GM12872 (cell line): Measurements from ENCODE around the gene GPR37L1.

Experiments
- TF ChIP-seq, protein P1 (sequence below): IDR thresholded peaks from 3 replicates; pipeline ENCODE4 v1.5.1; 2011; ENCODE audit warnings: low read depth, mild to moderate bottlenecking, low read length, moderate library complexity; ENCODE audit not compliant: insufficient read depth

Gene GPR37L1

GRCh38 chr1:202112859-202113689 lies 9.6 kb upstream of the GPR37L1 start:
- TF ChIP-seq, protein P1, sequence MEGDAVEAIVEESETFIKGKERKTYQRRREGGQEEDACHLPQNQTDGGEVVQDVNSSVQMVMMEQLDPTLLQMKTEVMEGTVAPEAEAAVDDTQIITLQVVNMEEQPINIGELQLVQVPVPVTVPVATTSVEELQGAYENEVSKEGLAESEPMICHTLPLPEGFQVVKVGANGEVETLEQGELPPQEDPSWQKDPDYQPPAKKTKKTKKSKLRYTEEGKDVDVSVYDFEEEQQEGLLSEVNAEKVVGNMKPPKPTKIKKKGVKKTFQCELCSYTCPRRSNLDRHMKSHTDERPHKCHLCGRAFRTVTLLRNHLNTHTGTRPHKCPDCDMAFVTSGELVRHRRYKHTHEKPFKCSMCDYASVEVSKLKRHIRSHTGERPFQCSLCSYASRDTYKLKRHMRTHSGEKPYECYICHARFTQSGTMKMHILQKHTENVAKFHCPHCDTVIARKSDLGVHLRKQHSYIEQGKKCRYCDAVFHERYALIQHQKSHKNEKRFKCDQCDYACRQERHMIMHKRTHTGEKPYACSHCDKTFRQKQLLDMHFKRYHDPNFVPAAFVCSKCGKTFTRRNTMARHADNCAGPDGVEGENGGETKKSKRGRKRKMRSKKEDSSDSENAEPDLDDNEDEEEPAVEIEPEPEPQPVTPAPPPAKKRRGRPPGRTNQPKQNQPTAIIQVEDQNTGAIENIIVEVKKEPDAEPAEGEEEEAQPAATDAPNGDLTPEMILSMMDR = no peak

- TF ChIP-seq, protein P1 = no peak
Measured at GRCh38 chr1:202113690-202114300, 8.9 kb upstream of the GPR37L1 start.

DNA sequence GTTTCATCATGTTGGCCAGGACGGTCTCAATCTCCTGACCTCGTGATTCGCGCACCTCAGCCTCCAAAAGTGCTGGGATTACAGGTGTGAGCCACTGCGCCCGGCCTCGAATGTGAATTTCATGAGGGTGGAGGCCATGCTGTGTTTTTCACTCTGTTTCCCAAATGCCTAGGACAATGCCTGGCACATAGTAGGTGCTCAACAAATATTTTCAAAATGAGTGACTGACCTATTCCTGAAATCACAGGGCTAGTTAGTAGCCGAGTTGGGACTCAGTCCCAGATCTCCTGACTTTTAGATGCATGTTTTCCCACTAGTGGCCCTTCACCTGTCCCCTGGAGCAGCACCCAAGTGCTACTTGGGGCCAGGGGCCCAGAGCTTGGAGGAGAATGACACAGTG lies 6.4 kb upstream of the GPR37L1 start:
- TF ChIP-seq, protein P1 = no peak

DNA sequence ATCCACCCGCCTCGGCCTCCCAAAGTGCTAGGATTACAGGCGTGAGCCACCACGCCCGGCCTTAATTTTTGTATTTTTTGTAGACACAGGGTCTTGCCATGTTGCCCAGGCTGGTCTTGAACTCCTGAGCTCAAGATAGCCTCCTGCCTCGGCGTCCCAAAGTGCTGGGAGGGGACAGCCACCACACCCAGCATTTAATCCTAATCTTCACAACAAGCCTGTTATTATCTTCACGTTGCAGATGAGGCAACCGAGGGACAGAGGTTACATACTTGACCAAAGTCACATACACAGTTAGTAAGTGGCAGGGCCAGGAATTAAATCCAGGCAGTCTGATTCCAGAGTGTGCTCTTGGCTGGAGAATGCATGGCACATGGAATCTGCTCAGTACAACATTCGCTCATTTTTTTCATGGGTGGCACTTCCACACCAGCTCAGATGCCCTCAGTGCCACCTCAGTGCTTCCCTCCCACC lies 4.8 kb upstream of the GPR37L1 start:
- TF ChIP-seq, protein P1 = no peak

GRCh38 chr1:202121006-202121405 lies 1.7 kb upstream of the GPR37L1 start:
- TF ChIP-seq, protein P1 = no peak

- TF ChIP-seq, protein P1 = no peak
Measured at GRCh38 chr1:202123336-202123813, 658 bp downstream of the GPR37L1 start.

DNA sequence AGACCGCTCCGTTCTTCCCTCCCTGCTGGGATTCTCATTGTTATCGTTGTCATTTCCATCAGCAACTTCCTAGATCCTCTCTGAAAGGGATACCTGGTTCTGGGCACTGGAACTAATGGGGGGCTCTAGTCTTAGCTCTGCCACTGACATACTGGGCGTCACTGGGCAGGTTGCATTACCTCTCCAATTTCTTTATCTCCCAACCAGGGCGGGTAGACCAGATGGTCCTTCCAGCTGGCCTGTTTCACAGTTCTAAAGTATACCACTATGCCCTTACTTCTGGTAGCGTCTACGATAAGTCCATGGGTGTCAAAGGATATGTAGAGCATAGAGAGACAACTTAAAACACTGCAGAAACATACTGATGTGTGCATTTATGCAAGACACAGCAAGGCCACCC lies 1.4 kb downstream of the GPR37L1 start:
- TF ChIP-seq, protein P1 = no peak
